Mesenchymal stem cell (in vitro differentiated cells and primary cell): ENCODE measurements around the gene SGK1.
"Not testable (repeated sequence)": the region's sequence is repeated elsewhere in the genome, so short reads cannot be mapped to it uniquely, and the experiment has no call there.

Experiments used
- DNase-seq: peaks from one replicate; pipeline ENCODE4 v3.0.0-alpha.2; 2013
- H2AFZ ChIP-seq: one replicate; pipeline ENCODE4 v1.6.1; 2013; ENCODE audit warnings: low read depth, mild to moderate bottlenecking, control low read depth, inconsistent platforms, low read length, moderate library complexity
- H2AK5ac ChIP-seq: 2 replicates; pipeline ENCODE4 v1.6.1; 2013; ENCODE audit warnings: low read length, moderate library complexity, mild to moderate bottlenecking, inconsistent platforms; ENCODE audit not compliant: severe bottlenecking
- H2BK120ac ChIP-seq: one replicate; pipeline ENCODE4 v1.6.1; 2013; ENCODE audit warnings: low read depth, mild to moderate bottlenecking, inconsistent platforms, low read length, moderate library complexity
- H2BK12ac ChIP-seq, 2 experiments: one replicate each; pipeline ENCODE4 v1.6.1; 2013; ENCODE audit warnings: inconsistent platforms in 2 of 2, low read length in 2 of 2, mild to moderate bottlenecking in 2 of 2, moderate library complexity in 2 of 2, control low read depth in 1 of 2
- H2BK15ac ChIP-seq: one replicate; pipeline ENCODE4 v1.6.1; 2013; ENCODE audit warnings: mild to moderate bottlenecking, low read depth, inconsistent platforms; ENCODE audit not compliant: poor library complexity, severe bottlenecking
- H2BK5ac ChIP-seq: 2 replicates; pipeline ENCODE4 v1.6.1; 2013; ENCODE audit warnings: low read depth, mild to moderate bottlenecking, low read length, control low read depth, inconsistent platforms; ENCODE audit not compliant: poor library complexity, severe bottlenecking
- H3K14ac ChIP-seq, 2 experiments: one replicate each; pipeline ENCODE4 v1.6.1; 2013; ENCODE audit warnings: inconsistent platforms in 2 of 2, low read length in 2 of 2, control low read depth in 1 of 2, mild to moderate bottlenecking in 1 of 2, moderate library complexity in 1 of 2
- H3K18ac ChIP-seq, 2 experiments: one replicate each; pipeline ENCODE4 v1.6.1; 2013; ENCODE audit warnings: inconsistent platforms in 2 of 2, low read length in 2 of 2, control low read depth in 1 of 2, low read depth in 1 of 2, mild to moderate bottlenecking in 1 of 2
- H3K23ac ChIP-seq, 2 experiments: one replicate each; pipeline ENCODE4 v1.6.1; 2013; ENCODE audit warnings: inconsistent platforms in 2 of 2, low read length in 2 of 2, mild to moderate bottlenecking in 2 of 2, moderate library complexity in 2 of 2, control low read depth in 1 of 2
- H3K27ac ChIP-seq: 2 replicates; pipeline ENCODE4 v1.5.1; 2013; ENCODE audit warnings: mild to moderate bottlenecking, moderate library complexity, low read length, control low read depth, inconsistent platforms; ENCODE audit not compliant: poor library complexity, severe bottlenecking
- H3K27me3 ChIP-seq, 2 experiments: 2 replicates each; pipeline versions ENCODE4 v1.6.1 to v1.7.0; 2013; ENCODE audit warnings: low read length in 2 of 2, mild to moderate bottlenecking in 2 of 2, moderate library complexity in 2 of 2, control low read depth in 1 of 2, inconsistent platforms in 1 of 2; ENCODE audit not compliant: control insufficient read depth in 1 of 2, insufficient read depth in 1 of 2
- H3K36me3 ChIP-seq, 2 experiments: 2 replicates each; pipeline versions ENCODE4 v1.6.1 to v1.7.0; 2013; ENCODE audit warnings: low read length in 2 of 2, control low read depth in 1 of 2, inconsistent platforms in 1 of 2, low read depth in 1 of 2, mild to moderate bottlenecking in 1 of 2; ENCODE audit not compliant: insufficient read depth in 2 of 2, control insufficient read depth in 1 of 2
- H3K4ac ChIP-seq, 2 experiments: one replicate each; pipeline ENCODE4 v1.6.1; 2013; ENCODE audit warnings: inconsistent platforms in 2 of 2, low read length in 2 of 2, mild to moderate bottlenecking in 2 of 2, moderate library complexity in 2 of 2, control low read depth in 1 of 2, low read depth in 1 of 2
- H3K4me1 ChIP-seq: 2 replicates; pipeline ENCODE4 v1.6.1; 2013; ENCODE audit warnings: low read depth, low read length, control low read depth; ENCODE audit not compliant: control insufficient read depth, insufficient read depth
- H3K4me2 ChIP-seq: 2 replicates; pipeline ENCODE4 v1.6.1; 2013; ENCODE audit warnings: low read length, mild to moderate bottlenecking, inconsistent platforms; ENCODE audit not compliant: poor library complexity, severe bottlenecking
- H3K4me3 ChIP-seq, 2 experiments: 2 replicates each; pipeline versions ENCODE4 v1.5.1 to v1.7.0; 2013; ENCODE audit warnings: low read length in 2 of 2, mild to moderate bottlenecking in 2 of 2, control low read depth in 1 of 2, low read depth in 1 of 2; ENCODE audit not compliant: insufficient read depth in 1 of 2
- H3K79me1 ChIP-seq: replicated peaks from 2 replicates; pipeline ENCODE4 v1.6.1; 2013; ENCODE audit warnings: mild to moderate bottlenecking, control low read depth, low read length, inconsistent platforms; ENCODE audit not compliant: poor library complexity, severe bottlenecking
- H3K9ac ChIP-seq: 2 replicates; pipeline ENCODE4 v1.7.0; 2013; ENCODE audit warnings: mild to moderate bottlenecking, low read length, moderate library complexity
- H3K9me3 ChIP-seq: 2 replicates; pipeline ENCODE4 v1.7.0; 2013; ENCODE audit warnings: mild to moderate bottlenecking, low read length; ENCODE audit not compliant: control insufficient read depth
- H4K8ac ChIP-seq: one replicate; pipeline ENCODE4 v1.6.1; 2013; ENCODE audit warnings: inconsistent platforms, mild to moderate bottlenecking, low read length, moderate library complexity
- H4K91ac ChIP-seq: one replicate; pipeline ENCODE4 v1.6.1; 2013; ENCODE audit warnings: mild to moderate bottlenecking, low read length, inconsistent platforms
- WGBS: methylation state at CpG from one replicate; pipeline ENCODE4 v1.1.7; 2013; ENCODE audit warnings: mixed read lengths; 5-methylcytosine and 5-hydroxymethylcytosine counted together

Gene SGK1

DNA sequence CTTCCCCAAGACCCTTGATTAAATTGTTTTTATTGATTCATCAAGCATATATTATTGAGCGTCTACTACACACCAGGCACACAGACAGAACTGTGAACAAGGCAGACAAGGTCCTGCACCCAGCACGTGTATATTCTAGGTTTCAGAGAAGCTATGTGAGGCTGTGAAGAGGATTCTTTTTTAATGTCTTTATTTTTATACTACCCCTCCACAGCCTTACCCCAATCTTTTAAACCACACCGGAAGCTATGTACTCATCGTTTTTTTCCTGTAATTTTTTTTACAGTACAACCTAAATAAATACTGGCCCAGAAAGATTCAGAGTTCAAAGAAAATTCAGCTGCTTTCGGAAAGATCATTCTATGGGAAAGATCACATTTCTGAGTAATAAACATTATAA is 10.0 kb downstream of the SGK1 start:
- Histone ChIP-seq H2BK5ac (no peak overlapping the region), H3K4me1 (peaks cover 2% of the 10 kb centered on the region), H3K4me3 (no peak overlapping the region), H3K9me3 (no peaks in the 10 kb centered on the region), H3K9ac (no peak overlapping the region), H4K91ac (no peak overlapping the region), H3K36me3 (no peaks in the 10 kb centered on the region), H4K8ac (no peak overlapping the region), H2AFZ (no peak overlapping the region), H3K27ac (no peak overlapping the region), H3K4me2 (no peak overlapping the region), H2AK5ac (no peak overlapping the region), H3K27me3 (no peaks in the 10 kb centered on the region), H3K14ac (no peak overlapping the region), H2BK12ac (no peak overlapping the region), H3K23ac (no peak overlapping the region), H3K18ac (no peak overlapping the region), H2BK15ac (no peak overlapping the region), H2BK120ac (no peak overlapping the region), H3K79me1 (no peaks in the 10 kb centered on the region), H3K4ac (no peak overlapping the region)
- WGBS = 95% methylated on average over 4 of the region's 5 CpGs
- DNase-seq = no peak

DNA sequence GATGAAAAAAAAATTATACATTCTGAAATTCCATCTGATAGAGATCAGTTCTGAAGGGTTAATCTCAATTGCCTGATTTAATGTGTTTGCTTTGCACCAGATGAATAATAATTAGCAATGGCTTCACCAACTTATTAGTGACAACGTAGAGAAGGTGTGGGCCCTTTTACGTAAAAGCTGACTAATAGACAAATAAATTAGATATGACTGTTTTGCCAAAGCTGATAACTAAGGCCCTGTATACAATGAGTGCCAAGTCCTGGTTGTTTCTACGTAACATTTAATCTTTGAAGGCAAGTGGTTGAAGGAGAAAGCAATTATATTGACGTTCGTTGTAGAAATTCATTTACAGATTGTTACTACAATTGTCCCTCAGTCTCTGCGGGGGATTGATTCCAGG is 10.8 kb downstream of the SGK1 start:
- Histone ChIP-seq H3K27me3 (no peaks in the 10 kb centered on the region), H3K79me1 (no peaks in the 10 kb centered on the region), H3K9ac (no peak overlapping the region), H3K4me3 (no peak overlapping the region), H2AFZ (no peak overlapping the region), H4K91ac (no peak overlapping the region), H2BK15ac (no peak overlapping the region), H3K9me3 (no peaks in the 10 kb centered on the region), H4K8ac (no peak overlapping the region), H3K23ac (no peak overlapping the region), H3K27ac (no peak overlapping the region), H3K4me1 (peaks cover 2% of the 10 kb centered on the region), H3K36me3 (no peaks in the 10 kb centered on the region), H3K18ac (no peak overlapping the region), H2BK120ac (no peak overlapping the region), H2BK12ac (no peak overlapping the region), H3K4me2 (no peak overlapping the region), H3K14ac (no peak overlapping the region), H2AK5ac (no peak overlapping the region), H3K4ac (no peak overlapping the region), H2BK5ac (no peak overlapping the region)
- 95% methylated on average over 6 of the region's 6 CpGs for whole genome bisulfite sequencing
- no peak for DNase-seq

DNA sequence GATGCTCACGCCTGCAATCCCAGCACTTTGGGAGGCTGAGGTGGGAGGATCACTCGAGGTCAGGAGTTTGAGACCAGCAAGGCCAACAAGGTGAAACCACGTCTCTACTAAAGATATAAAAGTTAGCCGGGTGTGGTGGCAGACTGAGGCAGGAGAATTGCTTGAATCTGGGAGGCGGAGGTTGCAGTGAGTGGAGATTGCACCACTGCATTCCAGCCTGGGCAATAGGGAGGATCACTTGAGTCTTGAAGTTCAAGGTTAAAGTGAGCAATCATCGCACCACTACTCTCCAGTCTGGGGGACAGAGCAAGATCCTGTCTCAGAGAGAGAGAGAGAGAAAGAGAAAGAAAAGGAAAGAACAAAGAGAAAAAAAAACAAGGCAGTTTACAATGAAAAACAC is 13.5 kb downstream of the SGK1 start:
- not testable (repeated sequence) for H3K4me3 ChIP-seq, H4K91ac ChIP-seq, H3K4ac ChIP-seq, H2BK120ac ChIP-seq, H3K23ac ChIP-seq, H2AFZ ChIP-seq, H3K4me1 ChIP-seq, H3K79me1 ChIP-seq, H2AK5ac ChIP-seq, H3K4me2 ChIP-seq, H2BK15ac ChIP-seq, H3K14ac ChIP-seq, H3K27ac ChIP-seq, H3K27me3 ChIP-seq, H3K18ac ChIP-seq, H2BK5ac ChIP-seq, H3K9me3 ChIP-seq, H2BK12ac ChIP-seq, H4K8ac ChIP-seq, H3K36me3 ChIP-seq
- H3K9ac ChIP-seq = peak overlapping the region; percentile 56
- WGBS = 80% methylated on average over 6 of the region's 6 CpGs
- DNase-seq = peak; percentile 43

DNA sequence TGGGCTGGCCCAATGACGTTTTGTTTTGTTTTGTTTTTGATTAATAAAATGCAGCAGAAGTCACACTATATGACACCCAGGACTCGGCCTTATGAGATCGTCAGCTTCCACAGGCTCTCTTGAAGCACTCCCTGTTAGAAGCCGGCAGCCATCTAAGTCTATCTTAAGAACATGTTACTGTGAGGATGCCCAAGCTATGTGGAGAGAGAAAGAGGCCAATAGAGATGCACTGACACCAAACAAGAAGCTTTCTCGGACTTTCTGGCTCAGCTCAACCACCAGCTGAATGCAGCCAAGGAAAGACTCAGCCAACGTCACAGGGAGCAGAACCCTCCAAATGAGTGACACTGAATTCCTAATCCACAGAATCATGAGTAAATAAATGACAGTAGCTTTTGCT is 14.0 kb downstream of the SGK1 start:
- H3K9ac ChIP-seq = peak overlapping the region; percentile 56
- no peaks in the 10 kb centered on the region for H3K9me3 ChIP-seq
- 97% methylated on average over 6 of the region's 6 CpGs for WGBS

More for the DNA sequence above, 14.0 kb downstream of the SGK1 start:
- Histone ChIP-seq H2AFZ (no peak overlapping the region), H3K14ac (no peak overlapping the region), H3K4me2 (no peak overlapping the region), H3K4me3 (peak overlapping the region in 1 of 2 experiments; percentile 45), H3K27me3 (no peaks in the 10 kb centered on the region), H2BK12ac (no peak overlapping the region), H3K23ac (no peak overlapping the region), H3K4ac (no peak overlapping the region), H2BK120ac (no peak overlapping the region), H4K91ac (no peak overlapping the region), H3K18ac (no peak overlapping the region), H2AK5ac (no peak overlapping the region), H3K79me1 (no peaks in the 10 kb centered on the region), H3K4me1 (peaks cover 2% of the 10 kb centered on the region), H2BK15ac (no peak overlapping the region), H3K36me3 (no peaks in the 10 kb centered on the region), H4K8ac (no peak overlapping the region), H3K27ac (no peak overlapping the region), H2BK5ac (no peak overlapping the region)
- DNase-seq = no peak
